HG02970 (cell line): ENCODE data around the gene NIPAL1.

Experiments
- ATAC-seq: cut with Tn5 transposase; IDR thresholded peaks from one replicate; pipeline ENCODE4 v1.9.1; 2021; ENCODE audit warnings: mild to moderate bottlenecking, moderate library complexity, moderate number of reproducible peaks; ENCODE audit not compliant: unreplicated experiment, low FRiP score

The NIPAL1 gene

GRCh38 chr4:48058617-48059530, 42.3 kb downstream of the NIPAL1 start:
- ATAC-seq, result no peak

GRCh38 chr4:48064349-48064748, 47.8 kb downstream of the NIPAL1 start:
- no peak for ATAC-seq

GRCh38 chr4:48065587-48066052, 49.0 kb downstream of the NIPAL1 start:
- ATAC-seq, result no peak

- ATAC-seq, result no peak
These were observed 51.0 kb downstream of the NIPAL1 start for GRCh38 chr4:48067536-48067935.

GRCh38 chr4:48068182-48068581, 51.6 kb downstream of the NIPAL1 start:
- no peak for ATAC-seq

GRCh38 chr4:48069026-48069425, 52.5 kb downstream of the NIPAL1 start:
- no peak for ATAC-seq

- no peak for ATAC-seq
These were observed 54.6 kb downstream of the NIPAL1 start for GRCh38 chr4:48071191-48071590.

GRCh38 chr4:48073567-48074103, 57.1 kb downstream of the NIPAL1 start:
- ATAC-seq, result no peak

- ATAC-seq, result no peak
These were observed 58.1 kb downstream of the NIPAL1 start for GRCh38 chr4:48074657-48075056.

- ATAC-seq, result no peak
These were observed 61.9 kb downstream of the NIPAL1 start for GRCh38 chr4:48078425-48078824.

GRCh38 chr4:48078862-48079655, 62.5 kb downstream of the NIPAL1 start:
- no peak for ATAC-seq

- ATAC-seq, result no peak
These were observed 63.4 kb downstream of the NIPAL1 start for GRCh38 chr4:48079972-48080391.

- no peak for ATAC-seq
These were observed 64.6 kb downstream of the NIPAL1 start for GRCh38 chr4:48081196-48081595.

GRCh38 chr4:48082956-48083355, 66.4 kb downstream of the NIPAL1 start:
- no peak for ATAC-seq

- ATAC-seq, result no peak
These were observed 69.4 kb downstream of the NIPAL1 start for GRCh38 chr4:48085821-48086589.
